Erythroblast (primary cell): Measurements from ENCODE around the gene FAM83C.

ENCODE experiments used
- GATA1 ChIP-seq: IDR thresholded peaks from 2 replicates; pipeline ENCODE4 v1.6.1; 2011; ENCODE audit warnings: low read depth, mild to moderate bottlenecking, control low read depth, low read length, moderate library complexity
- POLR2A ChIP-seq: IDR thresholded peaks from 2 replicates; pipeline ENCODE4 v1.6.1; 2011; ENCODE audit warnings: mild to moderate bottlenecking, low read length

GRCh38 chr20:35327074-35327976, 35.1 kb upstream of the FAM83C start:
- TF ChIP-seq POLR2A (no peak), GATA1 (no peak)
